Measurements from ENCODE around the gene DDX39A. TPM values are rescaled to one million over a fixed set of nuclear protein-coding genes. Genes with fewer than 3 reads are reported as not detected.

The DDX39A gene
- polyA plus RNA-seq, 2 of the 4 experiments (the other 2 are of a cell fraction), result 59.0 to 118 TPM

GRCh38 chr19:14361824-14362223, 57.3 kb downstream of the DDX39A start:
- peak in 1 of 2 experiments; percentile 57 for DNase-seq (ENCODE audit: low read depth in 1 of 2, low spot score in 1 of 2)
- H3K27ac ChIP-seq, result peak overlapping the region in 1 of 2 experiments; percentile 97; a peak in 3 of 6 replicates
- WGBS (ENCODE audit: missing lambda C conversion rate), result 51% methylated on average over 7 of the region's 7 CpGs
- peak; percentile 57 to 65; a peak in 5 of 6 replicates for ATAC-seq
- TF ChIP-seq CTCF (IDR thresholded peaks at IDR 0.05) (peak; percentile 23; the same call in 2 of the 3 replicates), MYC (IDR thresholded peaks at IDR 0.05; ENCODE audit: borderline replicate concordance, low read length) (no peak), SMC3 (IDR thresholded peaks at IDR 0.05) (0 out of 3 replicates have a peak, but pooled peaks have one; percentile 17), SREBF2 (IDR thresholded peaks at IDR 0.05) (no peak), RAD21 (conservative IDR thresholded peaks at IDR 0.05 in 1 of 2, IDR thresholded peaks at IDR 0.05 in 1 of 2) (peak; percentile 42 to 49; a peak in 4 of 5 replicates)
- H3K4me2 ChIP-seq, result no peak overlapping the region
- no peak overlapping the region for H3K4me3 ChIP-seq
- peaks cover 13% of the 10 kb centered on the region; the same call in 1 of the 3 replicates for H3K4me1 ChIP-seq
- no peak for FAIRE-seq
- ChIA-PET CTCF (interaction anchor here (0.6 to 6.5 kb wide), 8 partner anchors 10 to 135 kb away, joined by 3 to 41 read pairs (median 4); no protein-coding TSS in a partner anchor), POLR2A (no interaction called here)
- no peaks in the 10 kb centered on the region for H3K9me3 ChIP-seq

Other genes with a start within 250 kb of the DDX39A start
- gene ADGRL1, start 213.2 kb downstream of the DDX39A start, polyA plus RNA-seq (2011; rRNA removed), result 3.9 and 5.6 TPM in 2 replicates
- gene ADGRL1, start 213.2 kb downstream of the DDX39A start, polyA plus RNA-seq (2017; fragmentation: RNase III; extraction: RNeasy Plus Mini Kit Qiagen cat#74134 plus additional on column Dnase treatment), result 5.4 to 7.4 TPM (median 6.0 TPM) in 3 replicates
- 16.9 and 19.8 TPM in 2 replicates for gene ADGRE5, start 37.9 kb downstream of the DDX39A start, polyA plus RNA-seq (2011; rRNA removed)
- 32.8 to 34.1 TPM (median 33.1 TPM) in 3 replicates for gene ADGRE5, start 37.9 kb downstream of the DDX39A start, polyA plus RNA-seq (2017; fragmentation: RNase III; extraction: RNeasy Plus Mini Kit Qiagen cat#74134 plus additional on column Dnase treatment)
- 26.5 and 33.4 TPM in 2 replicates for gene PKN1, start 14.0 kb upstream of the DDX39A start, polyA plus RNA-seq (2011; rRNA removed)
- 37.3 to 45.8 TPM (median 41.7 TPM) in 3 replicates for gene PKN1, start 14.0 kb upstream of the DDX39A start, polyA plus RNA-seq (2017; fragmentation: RNase III; extraction: RNeasy Plus Mini Kit Qiagen cat#74134 plus additional on column Dnase treatment)
- gene PTGER1, start 56.0 kb upstream of the DDX39A start, polyA plus RNA-seq (2011; rRNA removed), result 0.06 TPM in 1 of 2 replicates, not detected in the other
- gene PTGER1, start 56.0 kb upstream of the DDX39A start, polyA plus RNA-seq (2017; fragmentation: RNase III; extraction: RNeasy Plus Mini Kit Qiagen cat#74134 plus additional on column Dnase treatment), result 0.12 to 0.18 TPM (median 0.17 TPM) in 3 replicates
- gene GIPC1, start 76.8 kb upstream of the DDX39A start, polyA plus RNA-seq (2011; rRNA removed), result 41.4 and 52.9 TPM in 2 replicates
- gene GIPC1, start 76.8 kb upstream of the DDX39A start, polyA plus RNA-seq (2017; fragmentation: RNase III; extraction: RNeasy Plus Mini Kit Qiagen cat#74134 plus additional on column Dnase treatment), result 81.4 to 88.6 TPM (median 86.4 TPM) in 3 replicates
- gene DNAJB1, start 99.1 kb upstream of the DDX39A start, polyA plus RNA-seq (2011; rRNA removed), result 124 and 126 TPM in 2 replicates
- gene DNAJB1, start 99.1 kb upstream of the DDX39A start, polyA plus RNA-seq (2017; fragmentation: RNase III; extraction: RNeasy Plus Mini Kit Qiagen cat#74134 plus additional on column Dnase treatment), result 110 to 128 TPM (median 116 TPM) in 3 replicates
- gene TECR, start 110.3 kb upstream of the DDX39A start, polyA plus RNA-seq (2011; rRNA removed), result 74.4 and 87.7 TPM in 2 replicates
- 118 to 149 TPM (median 139 TPM) in 3 replicates for gene TECR, start 110.3 kb upstream of the DDX39A start, polyA plus RNA-seq (2017; fragmentation: RNase III; extraction: RNeasy Plus Mini Kit Qiagen cat#74134 plus additional on column Dnase treatment)
- gene NDUFB7, start 152.7 kb upstream of the DDX39A start, polyA plus RNA-seq (2011; rRNA removed), result 73.7 and 82.3 TPM in 2 replicates
- gene NDUFB7, start 152.7 kb upstream of the DDX39A start, polyA plus RNA-seq (2017; fragmentation: RNase III; extraction: RNeasy Plus Mini Kit Qiagen cat#74134 plus additional on column Dnase treatment), result 158 to 164 TPM (median 161 TPM) in 3 replicates
- gene CLEC17A, start 163.7 kb upstream of the DDX39A start, polyA plus RNA-seq (2011; rRNA removed), result not detected in 2 replicates
- not detected in 3 replicates for gene CLEC17A, start 163.7 kb upstream of the DDX39A start, polyA plus RNA-seq (2017; fragmentation: RNase III; extraction: RNeasy Plus Mini Kit Qiagen cat#74134 plus additional on column Dnase treatment)